Activated T-helper 1 cell treated with anti-CD3 and anti-CD28 coated beads, Interleukin-12 subunit alpha, Interleukin-12 subunit beta, Interleukin-2, Interleukin-4 antibody, amounts not matched to agents 30 ng/mL and 10 ng/mL and 1 ng/mL, durations not matched to agents 14 hours and 24 hours and 36 hours (primary cell): ENCODE measurements around the gene RNF113B. TPM values are rescaled to one million over a fixed set of nuclear protein-coding genes. Genes with fewer than 3 reads are reported as not detected.

Experiments used
- DNase-seq: peaks from one replicate; pipeline ENCODE4 v3.0.0; 2021; ENCODE audit warnings: low spot score
- H3K27ac Mint-ChIP-seq: one replicate; pipeline ENCODE4 v1.8.0; 2021; ENCODE audit warnings: mild to moderate bottlenecking, mixed read lengths
- H3K27me3 Mint-ChIP-seq: one replicate; pipeline ENCODE4 v1.8.0; 2022; ENCODE audit warnings: mild to moderate bottlenecking, moderate library complexity, mixed read lengths; ENCODE audit not compliant: insufficient read depth
- H3K36me3 Mint-ChIP-seq: one replicate; pipeline ENCODE4 v1.8.0; 2021; ENCODE audit warnings: low read depth, mixed read lengths
- H3K4me1 Mint-ChIP-seq: one replicate; pipeline ENCODE4 v1.8.0; 2021; ENCODE audit warnings: low read depth, mixed read lengths
- H3K4me3 Mint-ChIP-seq: one replicate; pipeline ENCODE4 v1.8.0; 2021; ENCODE audit warnings: mild to moderate bottlenecking, moderate library complexity, mixed read lengths
- H3K9me3 Mint-ChIP-seq: one replicate; pipeline ENCODE4 v1.8.0; 2021; ENCODE audit warnings: mixed read lengths
- intact Hi-C: fragments of 100-400 bp; cut with micrococcal nuclease; formaldehyde crosslinking; loops from one replicate; pipeline ENCODE4 v1.15.1; 2024
- total RNA-seq: library from RNA; stranded (reverse); gene quantifications from 2 replicates; pipeline ENCODE4 v1.2.3, GENCODE V29; 2022

RNF113B gene
- total RNA-seq, 1 donor from 2014 or later = not detected

DNA sequence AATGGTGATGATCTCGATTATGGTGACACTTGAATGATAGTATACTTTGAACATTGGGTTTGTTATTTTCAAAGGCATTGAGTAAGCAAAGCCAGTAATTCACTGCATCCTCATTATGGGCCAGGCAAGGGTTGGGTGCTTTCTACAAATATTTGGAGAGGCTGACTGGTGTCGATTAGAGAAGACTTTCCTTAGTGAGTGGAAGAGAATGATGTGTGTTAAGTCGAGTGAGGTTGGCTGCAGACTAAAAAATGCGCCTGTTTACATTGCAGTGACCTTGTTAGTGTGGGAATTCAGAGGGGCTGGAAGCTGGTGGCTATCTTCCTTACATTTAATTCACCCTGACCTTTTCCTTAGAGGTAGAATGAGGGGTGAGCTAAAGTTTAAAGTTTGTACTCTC, 22.4 kb upstream of the RNF113B start:
- no peaks in the 10 kb centered on the region for H3K36me3 Mint-ChIP-seq
- H3K4me1 Mint-ChIP-seq = no peaks in the 10 kb centered on the region
- no peak overlapping the region for H3K4me3 Mint-ChIP-seq
- no peak overlapping the region for H3K27ac Mint-ChIP-seq
- intact Hi-C loops = no loop called here
- DNase-seq = no peak
- H3K9me3 Mint-ChIP-seq = no peaks in the 10 kb centered on the region
- peaks cover 3% of the 10 kb centered on the region for H3K27me3 Mint-ChIP-seq

DNA sequence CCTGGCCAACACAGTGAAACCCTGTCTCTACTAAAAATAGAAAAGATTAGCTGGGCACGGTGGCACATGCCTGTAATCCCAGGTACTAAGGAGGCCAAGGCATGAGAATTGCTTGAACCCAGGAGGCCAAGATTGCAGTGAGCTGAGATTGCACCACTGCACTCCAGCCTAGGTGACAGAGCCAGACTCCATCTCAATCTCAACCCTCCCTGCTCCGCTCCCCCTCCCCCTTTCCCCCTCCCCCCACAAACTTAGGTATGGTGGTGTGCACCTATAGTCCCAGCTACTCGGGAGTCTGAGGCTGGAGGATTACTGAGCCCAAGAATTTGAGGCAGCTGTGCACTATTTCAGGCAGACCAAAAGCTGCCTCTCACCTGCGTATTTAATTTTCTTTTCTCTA, 21.6 kb upstream of the RNF113B start:
- Mint-ChIP-seq H3K36me3 (no peaks in the 10 kb centered on the region), H3K27ac (no peak overlapping the region), H3K9me3 (no peaks in the 10 kb centered on the region), H3K4me3 (no peak overlapping the region), H3K4me1 (no peaks in the 10 kb centered on the region), H3K27me3 (peaks cover 3% of the 10 kb centered on the region)
- intact Hi-C loops = no loop called here
- no peak for DNase-seq

DNA sequence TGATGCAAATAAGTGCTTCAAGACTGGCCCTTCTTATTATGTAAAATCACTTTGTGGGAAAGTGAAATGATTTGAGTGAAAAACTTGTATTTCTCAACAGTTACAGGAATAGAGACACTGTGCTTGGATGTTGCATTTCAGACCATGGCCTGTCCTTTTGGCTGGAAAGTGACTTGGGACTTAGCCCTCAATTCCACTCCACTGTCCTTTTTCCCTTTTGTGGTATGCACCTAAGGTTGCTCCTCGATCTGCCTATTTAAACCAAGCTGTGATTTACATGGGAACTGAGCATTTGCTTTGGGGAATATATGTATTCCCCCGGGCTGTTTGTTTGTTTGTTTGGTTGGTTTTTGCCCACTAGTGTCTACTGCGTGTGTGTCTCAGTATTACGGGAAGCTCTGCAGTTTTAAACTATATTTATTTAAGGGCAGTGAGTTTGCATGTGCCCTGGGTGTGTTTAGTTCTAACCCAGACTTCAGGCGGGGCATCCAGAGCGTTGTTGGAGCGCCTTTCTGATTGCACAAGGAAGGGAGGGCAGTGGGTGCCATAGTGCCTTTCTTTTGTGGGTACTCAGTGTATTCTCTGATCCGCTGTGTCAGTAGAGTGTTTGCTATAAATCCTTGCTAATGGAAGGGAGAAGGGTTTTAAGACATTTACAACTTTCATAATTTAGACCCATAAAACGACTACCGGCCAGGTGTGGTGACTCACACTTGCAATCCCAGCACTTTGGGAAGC, 18.2 kb upstream of the RNF113B start:
- Mint-ChIP-seq H3K36me3 (no peaks in the 10 kb centered on the region), H3K4me1 (no peaks in the 10 kb centered on the region), H3K9me3 (no peaks in the 10 kb centered on the region), H3K27me3 (no peaks in the 10 kb centered on the region), H3K4me3 (no peak overlapping the region), H3K27ac (no peak overlapping the region)
- intact Hi-C loops = no loop called here
- no peak for DNase-seq

DNA sequence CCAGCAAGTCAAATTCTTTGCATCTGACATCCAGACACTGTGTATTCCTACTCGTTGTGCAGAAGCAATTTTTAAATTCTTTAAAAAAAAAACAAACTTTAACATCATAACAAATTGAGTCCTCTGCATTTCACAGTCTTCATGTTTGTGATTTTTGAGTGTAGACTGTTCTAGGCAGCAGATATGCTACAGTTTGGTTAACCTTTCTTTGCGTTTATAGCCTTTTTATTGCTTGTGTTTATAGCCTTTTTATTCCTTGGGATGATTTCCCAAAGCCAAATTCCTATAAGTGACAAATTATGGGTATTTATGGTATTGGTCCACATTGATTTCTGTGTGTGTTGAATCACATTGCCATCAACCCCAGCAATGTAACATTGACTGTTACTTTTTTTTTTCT, 14.9 kb upstream of the RNF113B start:
- no peak for DNase-seq
- H3K4me3 Mint-ChIP-seq = no peak overlapping the region
- no peaks in the 10 kb centered on the region for H3K27me3 Mint-ChIP-seq
- no peaks in the 10 kb centered on the region for H3K9me3 Mint-ChIP-seq
- no peaks in the 10 kb centered on the region for H3K36me3 Mint-ChIP-seq
- H3K4me1 Mint-ChIP-seq = no peaks in the 10 kb centered on the region
- intact Hi-C loops = no loop called here
- no peak overlapping the region for H3K27ac Mint-ChIP-seq

DNA sequence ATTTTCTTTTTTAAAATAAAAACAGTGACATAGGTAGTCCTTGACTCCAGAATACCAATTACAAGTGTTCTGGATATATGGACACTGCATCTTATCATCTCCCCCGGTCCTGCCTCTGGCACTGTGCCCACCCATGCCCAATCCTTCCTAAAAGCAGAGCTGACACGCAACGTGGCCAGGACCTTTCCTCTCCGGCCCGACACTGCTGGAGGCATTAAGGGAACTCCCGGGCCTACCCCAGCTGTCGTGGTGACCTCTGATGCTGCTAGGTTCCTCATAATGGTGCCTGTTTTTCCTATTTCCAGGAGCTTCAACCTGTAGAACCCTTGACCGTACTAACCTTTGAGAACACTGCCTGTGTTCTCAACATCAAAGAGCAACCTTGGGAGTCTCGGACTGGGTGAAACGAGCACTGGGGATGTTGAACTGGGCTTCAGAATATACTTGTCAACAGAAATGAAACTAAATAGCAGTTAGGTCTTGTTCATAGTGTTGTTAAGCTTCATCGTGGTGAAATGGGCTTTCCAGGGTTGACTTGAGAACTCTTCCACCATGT, 13.9 kb upstream of the RNF113B start:
- intact Hi-C loops = no loop called here
- H3K27ac Mint-ChIP-seq = no peak overlapping the region
- no peak for DNase-seq
- H3K36me3 Mint-ChIP-seq = no peaks in the 10 kb centered on the region
- H3K4me3 Mint-ChIP-seq = no peak overlapping the region
- H3K9me3 Mint-ChIP-seq = no peaks in the 10 kb centered on the region
- no peaks in the 10 kb centered on the region for H3K27me3 Mint-ChIP-seq
- no peaks in the 10 kb centered on the region for H3K4me1 Mint-ChIP-seq

DNA sequence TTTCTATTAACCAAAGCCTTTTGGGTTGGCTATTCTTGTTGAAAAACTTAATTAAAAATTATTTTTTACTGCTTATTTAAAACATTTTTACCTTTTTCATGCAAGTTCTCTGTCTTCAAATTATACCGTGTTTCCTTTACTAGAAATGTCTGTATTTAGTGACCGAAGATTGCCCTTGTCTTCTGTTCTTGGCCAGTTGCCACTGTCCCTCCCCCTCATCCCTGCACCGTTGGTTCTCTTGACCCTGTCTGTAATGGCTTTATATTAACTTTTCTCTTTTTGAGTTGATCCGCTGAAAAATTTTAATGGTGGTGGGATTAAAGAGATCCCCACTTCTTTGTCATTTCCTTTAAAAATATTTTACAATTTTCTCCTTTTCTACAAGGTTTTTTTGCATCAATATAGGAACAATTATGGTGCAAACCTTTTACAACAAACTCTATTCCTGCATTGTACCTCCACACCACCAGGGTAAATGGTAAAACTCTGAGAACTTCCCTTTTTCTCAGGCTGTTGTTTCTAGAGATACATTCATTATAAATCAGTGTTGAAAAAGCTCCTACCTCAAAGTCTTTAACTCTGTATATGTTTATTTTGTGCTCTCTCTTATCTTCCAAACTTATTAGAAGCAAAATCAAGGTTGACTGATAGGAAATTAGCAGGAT, 12.9 kb upstream of the RNF113B start:
- DNase-seq = no peak
- Mint-ChIP-seq H3K36me3 (no peaks in the 10 kb centered on the region), H3K4me1 (no peaks in the 10 kb centered on the region), H3K27ac (no peak overlapping the region), H3K9me3 (no peaks in the 10 kb centered on the region), H3K4me3 (no peak overlapping the region), H3K27me3 (no peaks in the 10 kb centered on the region)
- intact Hi-C loops = no loop called here

DNA sequence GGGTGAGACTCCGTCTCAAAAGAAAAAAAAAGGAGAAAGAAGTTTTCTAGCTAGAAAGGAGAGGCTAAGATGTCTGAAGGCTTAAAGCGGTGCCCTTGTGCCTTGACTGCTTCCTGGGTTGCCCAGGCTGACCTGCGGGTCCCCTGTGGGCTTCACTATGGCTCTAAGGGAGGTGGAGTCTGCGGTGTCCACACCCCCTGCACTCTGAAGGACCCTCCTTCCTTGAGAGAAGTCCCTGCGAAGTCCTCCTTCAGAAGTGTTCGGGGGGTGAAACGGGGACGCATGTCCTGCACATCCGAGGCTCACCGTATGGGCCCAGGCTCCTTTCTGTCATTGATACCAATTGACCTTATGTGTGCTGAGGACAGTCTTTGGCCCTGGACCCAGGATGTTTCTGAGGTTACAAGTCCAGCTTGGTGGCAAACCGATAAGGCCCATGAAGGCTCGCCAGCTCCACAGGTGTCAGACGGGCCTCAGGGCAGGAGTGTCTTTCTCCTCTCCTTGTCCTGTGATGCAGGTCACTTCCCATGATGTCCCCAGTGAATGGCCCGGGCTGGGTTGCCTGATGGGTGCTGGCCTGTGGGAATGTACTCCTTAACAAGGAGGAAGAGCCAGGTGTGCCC, 11.6 kb upstream of the RNF113B start:
- Mint-ChIP-seq H3K36me3 (no peaks in the 10 kb centered on the region), H3K27me3 (no peaks in the 10 kb centered on the region), H3K9me3 (no peaks in the 10 kb centered on the region), H3K27ac (no peak overlapping the region), H3K4me3 (no peak overlapping the region), H3K4me1 (no peaks in the 10 kb centered on the region)
- intact Hi-C loops = no loop called here
- no peak for DNase-seq

DNA sequence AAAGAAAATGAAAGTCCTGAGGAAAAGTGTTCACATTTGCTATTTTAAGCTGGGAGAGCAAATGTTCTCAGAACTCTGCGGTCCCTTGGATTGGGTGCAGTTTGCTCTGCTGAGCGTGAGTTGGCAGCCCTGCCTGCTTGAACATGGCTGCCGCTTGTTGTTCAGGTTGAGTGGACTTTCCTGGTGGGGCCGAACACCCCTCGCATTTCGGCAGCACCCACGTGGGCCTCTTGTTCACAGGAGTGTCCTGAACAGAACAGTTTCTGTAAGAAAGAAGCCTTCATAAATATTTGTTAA, 10.8 kb upstream of the RNF113B start:
- DNase-seq = no peak
- Mint-ChIP-seq H3K4me3 (no peak overlapping the region), H3K27me3 (no peaks in the 10 kb centered on the region), H3K4me1 (no peaks in the 10 kb centered on the region), H3K27ac (no peak overlapping the region), H3K36me3 (no peaks in the 10 kb centered on the region), H3K9me3 (no peaks in the 10 kb centered on the region)
- intact Hi-C loops = no loop called here

DNA sequence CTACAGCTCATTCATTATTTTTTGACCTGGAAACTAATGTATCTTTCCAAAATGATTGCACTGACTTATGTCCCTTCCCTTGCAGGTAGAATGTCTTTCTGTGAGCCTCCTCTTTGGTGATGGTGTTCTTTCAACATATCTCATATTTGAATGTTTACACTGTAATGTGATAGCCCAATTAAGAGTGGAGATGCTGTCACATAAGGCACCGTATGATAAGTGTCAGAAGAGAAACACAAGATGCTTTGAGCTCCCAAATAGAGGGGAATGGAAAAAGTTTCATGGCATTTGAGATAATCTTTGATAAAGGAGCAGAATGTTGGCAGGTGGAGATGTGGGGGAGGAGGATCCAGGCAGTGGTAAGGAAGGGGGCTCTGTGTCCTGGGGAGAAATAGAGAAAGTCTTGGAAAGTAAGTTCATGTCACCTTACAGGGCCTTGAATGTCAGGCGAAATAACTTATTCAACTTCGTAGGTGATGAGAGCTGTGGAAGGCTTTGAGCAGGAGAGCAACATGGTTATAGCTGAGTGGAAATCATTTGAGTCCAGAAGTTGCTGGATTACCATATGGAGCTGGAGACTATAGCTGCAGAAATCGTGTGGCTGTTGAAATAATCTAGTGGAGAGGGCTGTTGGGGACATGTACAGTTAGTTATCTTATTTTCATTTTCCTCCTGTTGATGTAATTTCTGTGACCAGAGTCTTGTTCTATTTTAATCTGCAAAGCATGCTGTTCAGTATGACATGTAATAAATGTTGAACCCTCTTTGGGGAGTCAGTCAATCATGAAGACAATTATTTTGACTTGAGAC, 10.3 kb upstream of the RNF113B start:
- no peaks in the 10 kb centered on the region for H3K9me3 Mint-ChIP-seq
- no peaks in the 10 kb centered on the region for H3K4me1 Mint-ChIP-seq
- intact Hi-C loops = no loop called here
- H3K4me3 Mint-ChIP-seq = no peak overlapping the region
- no peak overlapping the region for H3K27ac Mint-ChIP-seq
- no peaks in the 10 kb centered on the region for H3K36me3 Mint-ChIP-seq
- H3K27me3 Mint-ChIP-seq = no peaks in the 10 kb centered on the region
- no peak for DNase-seq

DNA sequence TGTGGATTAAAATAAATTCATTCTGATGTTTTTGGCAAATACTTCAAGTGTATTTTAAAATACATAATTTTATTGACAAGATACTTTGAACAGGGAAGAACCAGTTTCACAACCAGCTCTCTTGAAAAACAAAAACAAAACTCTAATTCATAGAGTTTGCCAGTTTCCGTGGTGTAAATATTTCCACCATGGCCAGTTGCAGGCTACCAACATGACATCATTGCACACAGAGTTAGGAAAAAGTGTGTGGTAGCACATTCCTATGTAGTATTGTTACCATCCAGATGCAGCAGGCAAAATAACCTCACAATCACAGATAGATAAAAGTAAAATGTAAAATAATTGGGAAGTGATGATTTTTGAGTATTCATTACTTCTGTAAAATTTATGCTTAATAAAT, 7.7 kb upstream of the RNF113B start:
- no peak for DNase-seq
- H3K27me3 Mint-ChIP-seq = peaks cover 4% of the 10 kb centered on the region
- intact Hi-C loops = no loop called here
- no peaks in the 10 kb centered on the region for H3K36me3 Mint-ChIP-seq
- H3K27ac Mint-ChIP-seq = no peak overlapping the region
- H3K4me3 Mint-ChIP-seq = no peak overlapping the region
- no peaks in the 10 kb centered on the region for H3K4me1 Mint-ChIP-seq
- no peaks in the 10 kb centered on the region for H3K9me3 Mint-ChIP-seq

DNA sequence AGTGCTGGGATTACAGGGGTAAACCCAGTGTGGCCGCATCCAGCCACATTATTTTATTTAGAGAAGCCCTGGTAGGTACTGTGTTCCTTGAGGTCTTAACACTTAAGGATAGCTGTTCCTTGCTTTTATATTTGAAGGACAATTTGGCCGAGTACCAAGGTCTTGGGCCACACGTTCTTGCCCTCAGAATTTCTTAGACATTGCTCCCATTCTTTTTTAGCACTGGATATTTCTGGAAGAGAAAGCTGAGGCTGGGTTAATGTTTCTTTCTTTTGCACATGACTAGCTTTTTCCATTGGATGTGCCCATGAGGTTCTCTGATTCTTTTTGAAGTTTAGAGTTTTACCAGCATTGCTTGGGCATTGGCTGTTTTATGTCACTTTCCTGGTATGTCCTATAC, 5.5 kb upstream of the RNF113B start:
- H3K9me3 Mint-ChIP-seq = no peaks in the 10 kb centered on the region
- H3K27me3 Mint-ChIP-seq = peaks cover 4% of the 10 kb centered on the region
- H3K4me1 Mint-ChIP-seq = no peaks in the 10 kb centered on the region
- no peak overlapping the region for H3K4me3 Mint-ChIP-seq
- no peak for DNase-seq
- no peak overlapping the region for H3K27ac Mint-ChIP-seq
- no peaks in the 10 kb centered on the region for H3K36me3 Mint-ChIP-seq
- intact Hi-C loops = no loop called here

DNA sequence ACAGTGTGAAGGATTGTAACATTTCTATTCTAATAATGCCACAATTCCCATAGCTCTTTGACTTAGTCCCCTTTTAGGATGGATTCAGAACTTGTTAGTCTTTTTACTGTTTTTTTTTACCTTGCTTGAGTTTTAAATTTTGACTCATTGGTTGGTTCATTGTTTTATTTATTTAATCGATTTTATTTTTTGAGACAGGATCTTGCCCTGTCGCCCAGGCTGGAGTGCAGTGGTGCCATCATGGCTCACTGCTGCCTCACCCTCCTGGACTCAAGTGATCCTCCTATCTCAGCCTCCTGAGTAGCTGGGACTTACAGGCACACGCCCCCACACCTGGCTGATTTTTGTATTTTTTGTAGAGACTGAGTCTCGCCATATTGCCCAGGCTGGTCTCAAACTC, 5.1 kb upstream of the RNF113B start:
- no peaks in the 10 kb centered on the region for H3K4me1 Mint-ChIP-seq
- H3K9me3 Mint-ChIP-seq = no peaks in the 10 kb centered on the region
- H3K27me3 Mint-ChIP-seq = peaks cover 4% of the 10 kb centered on the region
- DNase-seq = no peak
- intact Hi-C loops = no loop called here
- H3K27ac Mint-ChIP-seq = no peak overlapping the region
- H3K4me3 Mint-ChIP-seq = no peak overlapping the region
- no peaks in the 10 kb centered on the region for H3K36me3 Mint-ChIP-seq
